ENCODE measurements around the gene SERPINE2.

Gene SERPINE2, protein sequence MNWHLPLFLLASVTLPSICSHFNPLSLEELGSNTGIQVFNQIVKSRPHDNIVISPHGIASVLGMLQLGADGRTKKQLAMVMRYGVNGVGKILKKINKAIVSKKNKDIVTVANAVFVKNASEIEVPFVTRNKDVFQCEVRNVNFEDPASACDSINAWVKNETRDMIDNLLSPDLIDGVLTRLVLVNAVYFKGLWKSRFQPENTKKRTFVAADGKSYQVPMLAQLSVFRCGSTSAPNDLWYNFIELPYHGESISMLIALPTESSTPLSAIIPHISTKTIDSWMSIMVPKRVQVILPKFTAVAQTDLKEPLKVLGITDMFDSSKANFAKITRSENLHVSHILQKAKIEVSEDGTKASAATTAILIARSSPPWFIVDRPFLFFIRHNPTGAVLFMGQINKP

DNA sequence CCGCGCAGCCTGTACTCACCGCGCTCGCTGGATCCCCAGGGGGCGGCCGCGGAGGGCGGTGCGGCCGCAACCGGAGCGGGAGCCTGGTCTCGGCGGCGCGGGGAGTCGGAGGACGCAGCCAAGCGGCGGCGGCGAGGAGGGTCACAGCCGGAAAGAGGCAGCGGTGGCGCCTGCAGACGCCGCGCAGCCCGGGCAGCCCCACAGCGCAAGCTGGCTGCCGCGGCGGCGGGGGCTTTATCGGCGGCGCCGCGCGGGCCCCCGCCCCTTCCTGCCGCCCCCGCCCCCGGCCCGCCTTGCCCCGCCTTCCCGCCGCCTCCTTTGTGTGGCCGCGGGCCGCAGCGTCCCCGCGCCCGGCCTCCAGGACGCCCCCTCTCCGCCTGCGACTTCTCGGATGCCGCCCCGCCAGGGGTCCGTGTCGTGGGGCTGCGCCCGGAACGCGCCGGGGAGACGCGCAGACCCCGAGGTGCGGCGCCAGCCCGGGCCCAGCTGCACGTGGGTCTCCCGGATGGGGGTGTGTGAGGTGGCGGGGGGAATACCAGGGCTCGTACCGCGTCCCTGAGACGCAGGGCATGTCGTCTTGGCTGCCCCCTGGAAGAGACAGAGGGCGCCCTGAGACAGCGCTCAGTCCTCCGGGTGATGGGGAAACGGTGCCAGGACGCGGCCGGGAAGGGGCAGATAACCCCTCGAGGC lies at the start of gene SERPINE2:
Gene SERPINE2 (minus strand): TSS at position 207 of the 690 bp plus-strand sequence. CDS start 37,386 bp downstream, outside the sequence.
- DNase-seq, result no peak

DNA sequence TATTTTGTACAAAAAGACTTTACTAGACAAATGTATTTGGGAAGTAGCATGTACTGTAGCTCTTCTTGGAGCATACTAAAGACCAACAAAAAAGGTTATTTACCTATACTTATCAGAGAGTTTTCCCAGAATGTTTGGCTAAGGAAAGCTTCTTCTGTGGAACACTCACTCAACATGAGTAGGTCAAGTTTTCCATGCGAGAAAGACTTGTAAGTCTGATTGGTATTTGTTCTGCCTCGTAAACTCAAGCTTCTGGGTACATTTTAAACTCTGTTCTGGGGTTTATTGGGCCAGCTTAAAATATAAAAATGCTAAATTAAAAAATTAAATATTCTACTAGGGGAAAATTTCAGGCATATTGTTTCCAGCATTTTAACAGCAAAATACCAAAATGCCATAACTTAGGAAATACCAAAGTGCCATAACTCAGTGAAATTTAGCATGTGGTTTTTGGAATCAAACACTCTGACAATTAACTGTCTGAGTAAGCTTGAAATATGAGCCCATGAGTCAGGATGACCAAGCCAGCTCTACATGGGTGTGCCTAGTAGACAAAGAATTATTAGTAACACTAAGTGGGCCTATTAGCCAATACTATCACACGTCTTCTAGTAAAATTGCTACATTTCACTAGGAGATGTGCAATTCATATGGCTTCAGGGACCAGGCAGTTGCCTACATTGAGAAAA lies 47.3 kb upstream of the SERPINE2 start:
- no peak for DNase-seq

GRCh38 chr2:224085811-224086210 lies 46.7 kb upstream of the SERPINE2 start:
- DNase-seq, result no peak

GRCh38 chr2:224085246-224085645 lies 46.2 kb upstream of the SERPINE2 start:
- DNase-seq, result no peak

- DNase-seq, result no peak
These were observed 45.3 kb upstream of the SERPINE2 start for GRCh38 chr2:224084266-224084892.

DNA sequence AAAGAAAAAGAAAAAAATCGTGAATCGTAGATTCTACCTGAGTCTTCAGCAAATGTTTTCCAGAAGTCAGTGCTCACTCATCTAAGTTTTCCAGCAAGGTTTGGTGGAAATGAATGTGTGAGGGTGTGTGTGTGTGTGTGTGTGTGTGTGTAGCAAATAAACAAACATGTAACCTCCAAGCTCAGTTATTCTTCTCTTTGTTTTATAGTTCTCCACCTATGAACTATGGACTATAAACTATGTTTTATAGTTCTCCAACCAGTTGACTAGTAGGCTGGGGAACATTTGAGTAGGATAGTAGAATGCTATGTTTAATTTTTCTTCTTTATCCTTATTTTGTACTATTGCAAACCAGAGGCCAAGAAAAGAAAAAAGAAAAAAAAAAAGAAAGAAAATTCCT lies 44.6 kb upstream of the SERPINE2 start:
- no peak for DNase-seq

DNA sequence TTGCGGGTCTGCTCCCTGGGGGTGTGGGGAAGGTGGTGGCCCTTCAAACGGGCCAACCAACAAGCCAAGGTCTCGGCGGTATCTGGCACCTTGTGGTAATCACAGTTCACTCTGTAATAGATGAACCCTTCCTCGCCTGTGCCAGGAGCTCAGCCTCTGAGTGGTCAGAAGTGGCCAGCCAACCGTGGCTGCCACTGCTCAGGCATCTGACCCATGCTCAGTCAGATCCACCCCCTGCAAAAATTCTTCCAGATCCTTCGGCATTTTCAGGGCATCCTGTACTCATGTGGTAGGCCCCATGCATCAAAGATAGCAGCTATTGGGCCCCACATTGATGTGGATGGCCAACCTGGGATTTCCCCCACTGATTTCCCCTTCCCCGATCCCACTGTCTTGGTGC lies 39.6 kb upstream of the SERPINE2 start:
- no peak for DNase-seq

DNA sequence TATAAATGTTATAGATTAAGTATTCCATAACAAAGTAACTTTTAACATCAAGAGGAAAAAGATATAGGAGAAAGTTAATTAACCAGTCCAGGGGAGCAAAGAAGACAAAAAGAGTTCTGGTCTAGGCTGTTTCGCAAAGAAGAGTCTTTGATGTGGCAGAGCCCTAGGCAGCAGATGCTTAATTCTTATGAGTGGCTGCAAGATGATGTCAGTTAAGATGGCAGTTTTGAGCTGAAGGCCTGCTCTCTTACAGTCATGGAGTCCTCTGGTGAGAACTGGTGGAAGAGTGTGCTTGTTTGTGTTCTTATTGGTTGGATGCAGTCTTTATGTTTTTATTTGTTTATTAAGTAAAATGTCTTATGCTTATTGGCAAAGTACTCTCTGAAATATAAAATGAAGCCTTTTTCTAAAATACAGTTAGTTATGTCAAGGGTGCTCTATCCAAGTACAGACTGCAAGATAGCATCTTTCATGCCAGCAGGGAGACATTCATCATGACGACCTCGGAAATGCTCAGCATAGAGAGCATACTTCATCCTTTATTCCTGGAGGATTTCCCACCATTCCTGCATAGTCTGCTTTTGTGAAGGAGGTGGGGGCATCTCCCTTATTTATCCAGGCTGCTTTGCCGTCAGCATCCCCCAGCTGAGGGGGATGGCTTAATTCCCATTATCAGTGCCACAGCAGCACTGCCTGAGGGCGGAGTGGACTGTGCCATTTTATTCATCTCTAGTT lies 38.9 kb upstream of the SERPINE2 start:
- no peak for DNase-seq

GRCh38 chr2:224075588-224075987 lies 36.5 kb upstream of the SERPINE2 start:
- DNase-seq, result no peak

- no peak for DNase-seq
These were observed 34.6 kb upstream of the SERPINE2 start for GRCh38 chr2:224073676-224074075.

DNA sequence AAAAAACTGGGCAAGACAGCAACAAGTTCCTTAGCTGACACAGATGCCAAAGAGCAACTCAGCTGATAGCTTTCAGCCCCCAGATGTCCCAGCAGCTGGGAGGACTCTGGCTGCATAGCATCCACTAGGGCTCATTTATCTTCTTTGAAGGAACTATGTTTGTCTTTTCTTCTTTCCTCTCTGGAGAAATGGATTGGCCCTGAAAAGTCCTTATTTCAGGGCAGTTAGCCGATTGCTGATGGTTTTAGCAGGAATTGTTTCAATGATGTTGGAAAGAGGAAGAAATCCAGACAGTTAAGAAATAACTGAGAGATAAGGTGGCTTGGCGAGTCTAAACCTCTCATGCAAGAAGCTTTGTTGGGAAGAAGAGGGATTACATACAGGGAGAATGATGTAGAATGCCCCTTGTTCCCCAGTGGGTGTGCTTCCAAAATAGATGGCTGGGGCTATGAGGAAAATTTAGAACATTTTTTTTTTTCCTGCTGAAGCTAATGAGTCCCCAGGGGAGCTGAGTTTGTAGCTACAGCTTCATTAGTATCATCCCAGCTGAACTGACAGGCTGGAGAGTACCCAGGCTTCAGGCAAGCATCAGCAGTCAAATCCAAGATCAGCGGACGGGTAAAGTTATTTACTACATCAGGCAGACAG lies 33.6 kb upstream of the SERPINE2 start:
- no peak for DNase-seq

DNA sequence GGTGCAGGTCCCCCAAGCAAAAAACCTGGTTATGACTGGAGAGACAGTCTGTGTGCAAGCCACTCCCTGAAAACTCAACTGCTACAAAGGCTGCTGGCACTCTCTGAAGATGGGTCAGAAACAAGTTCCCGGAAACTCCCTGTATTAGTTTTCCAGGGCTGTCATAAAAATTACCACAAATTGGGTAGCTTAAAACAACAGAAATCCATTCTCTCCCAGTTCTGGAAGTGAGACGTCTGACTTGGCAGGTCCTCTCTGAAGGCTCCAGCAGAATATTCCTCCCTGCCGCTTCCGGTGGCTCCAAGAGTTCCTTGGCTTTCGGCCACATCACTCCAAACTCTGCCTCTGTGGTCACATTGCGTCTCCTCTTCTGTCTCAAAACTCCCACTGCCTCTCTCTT lies 30.1 kb upstream of the SERPINE2 start:
- DNase-seq, result no peak

- no peak for DNase-seq
These were observed 24.2 kb upstream of the SERPINE2 start for GRCh38 chr2:224063298-224063648.

DNA sequence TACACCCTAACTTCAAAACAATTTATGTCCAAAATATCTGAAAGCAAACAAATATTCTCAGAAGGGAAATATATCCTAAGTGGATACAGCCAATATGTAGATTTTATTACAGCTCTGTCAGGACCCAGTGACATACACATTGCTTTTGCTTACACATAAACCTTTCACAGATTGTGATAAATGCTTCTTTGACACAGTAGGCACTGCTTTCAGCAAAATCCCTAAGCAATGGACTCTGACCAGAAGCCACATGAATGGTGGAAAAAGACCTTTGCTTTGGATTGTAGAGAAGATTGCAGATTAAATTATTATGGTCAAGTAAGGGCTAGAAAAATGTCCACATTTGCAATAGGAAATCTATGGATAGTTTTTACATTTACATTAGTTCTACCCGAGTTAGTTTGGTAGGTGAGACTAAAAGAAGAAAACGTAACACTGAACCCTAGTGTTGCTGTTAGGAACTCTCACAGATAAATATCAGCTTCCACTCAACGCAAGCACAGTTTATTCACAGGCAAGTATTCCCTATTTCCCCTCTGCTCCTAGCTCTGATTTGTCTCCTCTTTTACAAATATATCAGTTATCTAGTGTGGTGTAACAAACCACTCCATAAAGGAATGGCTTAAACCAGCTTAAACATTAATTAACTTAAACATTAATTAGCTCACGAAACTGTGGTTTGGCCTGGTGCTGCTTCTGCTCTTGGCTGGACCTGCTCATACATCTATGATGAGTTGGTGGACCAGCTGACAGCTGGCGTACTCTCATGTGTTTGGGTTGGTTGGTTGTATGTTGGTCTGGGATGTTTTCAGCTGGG lies 23.6 kb upstream of the SERPINE2 start:
- DNase-seq, result no peak

DNA sequence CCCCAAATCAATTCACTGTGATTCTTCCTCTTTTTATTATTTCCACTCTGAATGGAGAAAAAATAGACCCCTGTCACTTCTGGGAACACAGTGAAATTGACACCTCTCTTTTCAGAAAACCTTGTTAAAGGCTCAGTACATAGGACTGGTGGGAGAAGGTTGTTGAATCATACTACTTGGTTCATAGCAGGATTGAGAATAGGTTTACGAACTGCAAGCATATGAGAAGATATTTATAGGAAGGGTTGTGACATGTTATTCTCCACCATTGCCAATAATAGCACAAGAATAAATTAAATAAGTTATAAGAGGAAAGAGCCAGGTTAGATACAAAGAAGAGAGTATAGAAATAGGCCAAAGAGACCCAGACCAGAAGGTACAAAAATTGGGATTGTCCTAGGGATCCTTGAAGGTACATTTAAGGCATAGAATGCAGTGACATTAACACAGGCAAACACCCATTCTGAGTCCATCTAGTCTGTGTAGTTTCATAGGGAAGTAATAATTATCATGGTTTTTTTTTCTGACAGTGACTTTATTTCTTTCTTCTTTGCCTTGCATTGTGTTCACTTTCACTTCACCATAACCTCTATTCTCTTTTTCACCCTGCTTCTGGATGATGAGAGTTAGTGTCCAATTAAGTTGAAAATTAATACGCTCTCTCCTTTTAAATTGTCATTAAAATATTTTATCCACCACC lies 21.8 kb upstream of the SERPINE2 start:
- DNase-seq, result no peak

GRCh38 chr2:224059178-224059577 lies 20.1 kb upstream of the SERPINE2 start:
- DNase-seq, result no peak

GRCh38 chr2:224058048-224058775 lies 19.1 kb upstream of the SERPINE2 start:
- DNase-seq, result no peak

- DNase-seq, result no peak
These were observed 17.8 kb upstream of the SERPINE2 start for GRCh38 chr2:224056889-224057288.

GRCh38 chr2:224055101-224055500 lies 16.0 kb upstream of the SERPINE2 start:
- DNase-seq, result no peak

DNA sequence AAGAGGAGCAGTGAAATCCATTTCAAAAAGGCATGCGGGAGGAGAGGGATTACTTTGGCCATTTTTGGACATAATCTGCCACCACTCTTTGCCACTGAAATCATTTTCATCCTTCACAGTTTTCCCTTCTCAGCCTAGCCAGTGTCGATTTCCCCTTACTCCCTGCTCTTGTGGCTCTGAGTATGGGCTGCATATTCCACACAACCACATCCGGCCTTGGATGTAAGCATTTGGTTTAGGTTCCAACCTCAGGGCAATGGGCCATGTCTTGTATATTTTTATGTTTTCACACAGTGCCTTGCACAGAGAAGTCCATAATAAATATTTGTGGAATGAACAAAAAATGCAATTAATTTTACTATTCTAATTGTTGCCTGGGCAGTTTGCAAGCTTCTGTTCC lies 7.7 kb upstream of the SERPINE2 start:
- no peak for DNase-seq

Measured in NCI-H1417 treated with DMSO at 0.1 percent for 48 hours (cell line).